ENCODE data around the gene SPSB2. TPM values are rescaled to one million over a fixed set of nuclear protein-coding genes. Genes with fewer than 3 reads are reported as not detected.

SPSB2 gene
- total and polyA plus RNA-seq, 9 of the 15 experiments (the other 6 are each of a cell fraction or from before 2014, with no cell fraction given), result 0.10 to 10.6 (median 1.9) TPM

DNA sequence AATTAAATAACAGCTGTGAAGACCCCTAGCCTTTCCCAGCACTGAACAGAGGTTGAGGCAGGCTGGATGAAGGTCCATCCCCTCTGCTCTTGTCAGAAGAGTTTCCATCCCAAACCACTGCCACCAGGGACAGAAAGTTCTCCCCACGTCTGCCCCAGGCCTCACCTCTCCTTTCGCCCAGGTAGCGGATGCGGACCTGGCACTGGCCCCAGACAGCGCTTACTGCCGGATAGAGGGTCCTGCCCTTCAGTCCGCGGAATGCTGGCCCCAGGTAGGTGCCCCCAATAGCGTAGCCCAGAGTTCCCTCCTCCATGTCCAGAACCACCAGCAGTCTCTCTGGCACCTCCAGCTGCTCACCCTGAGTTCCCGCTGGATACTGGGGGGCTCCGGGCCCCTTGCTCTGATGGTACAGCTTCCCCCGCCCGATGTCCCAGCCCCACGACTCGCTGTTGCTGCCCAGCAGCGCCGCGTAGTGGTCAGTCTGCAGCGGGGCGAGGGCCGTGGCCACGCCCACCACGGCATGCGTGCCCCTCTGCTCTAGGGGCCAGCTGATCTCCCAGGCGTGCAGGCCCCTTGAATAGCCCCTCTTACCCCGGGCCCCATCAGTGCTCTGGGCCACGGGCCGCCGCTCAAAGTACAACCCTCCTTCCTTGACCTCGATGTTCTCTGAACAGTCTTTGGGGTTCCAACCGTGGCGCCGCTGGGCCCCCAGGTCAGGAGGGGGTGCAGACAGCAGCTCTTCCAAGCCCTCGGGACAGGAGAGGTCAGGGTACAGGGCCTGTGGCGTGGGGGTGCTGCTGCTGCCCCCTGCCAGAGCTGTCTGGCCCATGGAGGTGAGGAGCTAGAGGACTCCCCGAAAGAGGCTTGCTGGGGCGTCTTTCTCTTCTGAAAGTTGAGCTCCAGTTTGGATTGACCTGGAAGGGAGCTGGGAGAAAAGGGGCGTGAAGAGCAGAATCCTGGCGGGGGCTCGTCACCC, 742 bp downstream of the SPSB2 start (continued):
- TF ChIP-seq, protein P1, sequence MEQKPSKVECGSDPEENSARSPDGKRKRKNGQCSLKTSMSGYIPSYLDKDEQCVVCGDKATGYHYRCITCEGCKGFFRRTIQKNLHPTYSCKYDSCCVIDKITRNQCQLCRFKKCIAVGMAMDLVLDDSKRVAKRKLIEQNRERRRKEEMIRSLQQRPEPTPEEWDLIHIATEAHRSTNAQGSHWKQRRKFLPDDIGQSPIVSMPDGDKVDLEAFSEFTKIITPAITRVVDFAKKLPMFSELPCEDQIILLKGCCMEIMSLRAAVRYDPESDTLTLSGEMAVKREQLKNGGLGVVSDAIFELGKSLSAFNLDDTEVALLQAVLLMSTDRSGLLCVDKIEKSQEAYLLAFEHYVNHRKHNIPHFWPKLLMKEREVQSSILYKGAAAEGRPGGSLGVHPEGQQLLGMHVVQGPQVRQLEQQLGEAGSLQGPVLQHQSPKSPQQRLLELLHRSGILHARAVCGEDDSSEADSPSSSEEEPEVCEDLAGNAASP (IDR thresholded peaks at IDR 0.05), result no peak
- peak; percentile 10 for TF ChIP-seq POLR2B (IDR thresholded peaks at IDR 0.05; ENCODE audit: low read depth, partially characterized antibody)
- no peak for TF ChIP-seq HDGF (IDR thresholded peaks at IDR 0.05)
- TF ChIP-seq, protein P2, sequence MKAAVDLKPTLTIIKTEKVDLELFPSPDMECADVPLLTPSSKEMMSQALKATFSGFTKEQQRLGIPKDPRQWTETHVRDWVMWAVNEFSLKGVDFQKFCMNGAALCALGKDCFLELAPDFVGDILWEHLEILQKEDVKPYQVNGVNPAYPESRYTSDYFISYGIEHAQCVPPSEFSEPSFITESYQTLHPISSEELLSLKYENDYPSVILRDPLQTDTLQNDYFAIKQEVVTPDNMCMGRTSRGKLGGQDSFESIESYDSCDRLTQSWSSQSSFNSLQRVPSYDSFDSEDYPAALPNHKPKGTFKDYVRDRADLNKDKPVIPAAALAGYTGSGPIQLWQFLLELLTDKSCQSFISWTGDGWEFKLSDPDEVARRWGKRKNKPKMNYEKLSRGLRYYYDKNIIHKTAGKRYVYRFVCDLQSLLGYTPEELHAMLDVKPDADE (conservative IDR thresholded peaks at IDR 0.05; ENCODE audit: control insufficient read depth, low read depth, low read length), result no peak; the same call in 1 of the 2 replicates
- no peak for TF ChIP-seq GATA2 (CRISPR knock-in tag; IDR thresholded peaks at IDR 0.05)
- TF ChIP-seq MCM7 (IDR thresholded peaks at IDR 0.05), result no peak
- peak in 1 of 3 experiments; percentile 41 for TF ChIP-seq YY1 (IDR thresholded peaks at IDR 0.05; ENCODE audit: borderline replicate concordance in 1 of 3, control insufficient read depth in 1 of 3, extremely low read depth in 1 of 3, insufficient read depth in 3 of 3, insufficient read length in 1 of 3, insufficient replicate concordance in 2 of 3, low read depth in 1 of 3, low read length in 2 of 3)
- TF ChIP-seq ZC3H11A (IDR thresholded peaks at IDR 0.05; ENCODE audit: low read depth, low read length), result no peak
- peak; percentile 43; the same call in 1 of the 2 replicates for TF ChIP-seq CREB1 (IDR thresholded peaks at IDR 0.05)
- peak; percentile 56; the same call in 1 of the 2 replicates for TF ChIP-seq CREB1 (CRISPR knock-in tag; IDR thresholded peaks at IDR 0.05)
- TF ChIP-seq CBX1 (IDR thresholded peaks at IDR 0.05; ENCODE audit: low read depth), result peak; percentile 28; the same call in 1 of the 2 replicates
- TF ChIP-seq SMAD3 (CRISPR knock-in tag; conservative IDR thresholded peaks at IDR 0.05), result no peak
- TF ChIP-seq DNMT1 (IDR thresholded peaks at IDR 0.05), result no peak
- TF ChIP-seq PYGO2 (tag; IDR thresholded peaks at IDR 0.05), result no peak
- no peak for TF ChIP-seq HES1 (IDR thresholded peaks at IDR 0.05; ENCODE audit: low read depth)
- no peak for TF ChIP-seq ILK (tag; IDR thresholded peaks at IDR 0.05; ENCODE audit: borderline replicate concordance, low read depth)
- TF ChIP-seq SMARCA4 (IDR thresholded peaks at IDR 0.05), result peak; percentile 60; the same call in 1 of the 2 replicates
- TF ChIP-seq, protein P3, sequence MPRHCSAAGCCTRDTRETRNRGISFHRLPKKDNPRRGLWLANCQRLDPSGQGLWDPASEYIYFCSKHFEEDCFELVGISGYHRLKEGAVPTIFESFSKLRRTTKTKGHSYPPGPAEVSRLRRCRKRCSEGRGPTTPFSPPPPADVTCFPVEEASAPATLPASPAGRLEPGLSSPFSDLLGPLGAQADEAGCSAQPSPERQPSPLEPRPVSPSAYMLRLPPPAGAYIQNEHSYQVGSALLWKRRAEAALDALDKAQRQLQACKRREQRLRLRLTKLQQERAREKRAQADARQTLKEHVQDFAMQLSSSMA (CRISPR knock-in tag; IDR thresholded peaks at IDR 0.05), result no peak
- no peak for TF ChIP-seq THRB (CRISPR knock-in tag; conservative IDR thresholded peaks at IDR 0.05)
- TF ChIP-seq TEAD4 (IDR thresholded peaks at IDR 0.05; ENCODE audit: low read length), result no peak
- TF ChIP-seq TEAD4 (CRISPR knock-in tag; IDR thresholded peaks at IDR 0.05; ENCODE audit: borderline replicate concordance), result no peak
- TF ChIP-seq ZNF778 (CRISPR knock-in tag; IDR thresholded peaks at IDR 0.05), result no peak
- TF ChIP-seq ZBTB1 (CRISPR knock-in tag; IDR thresholded peaks at IDR 0.05; ENCODE audit: borderline replicate concordance, low read depth), result no peak

Data from K562 (cell line).